ENCODE data around the gene SCN8A.
A peak's percentile ranks its signal among the peaks of the same experiment; 100 is the strongest.

The SCN8A gene

DNA sequence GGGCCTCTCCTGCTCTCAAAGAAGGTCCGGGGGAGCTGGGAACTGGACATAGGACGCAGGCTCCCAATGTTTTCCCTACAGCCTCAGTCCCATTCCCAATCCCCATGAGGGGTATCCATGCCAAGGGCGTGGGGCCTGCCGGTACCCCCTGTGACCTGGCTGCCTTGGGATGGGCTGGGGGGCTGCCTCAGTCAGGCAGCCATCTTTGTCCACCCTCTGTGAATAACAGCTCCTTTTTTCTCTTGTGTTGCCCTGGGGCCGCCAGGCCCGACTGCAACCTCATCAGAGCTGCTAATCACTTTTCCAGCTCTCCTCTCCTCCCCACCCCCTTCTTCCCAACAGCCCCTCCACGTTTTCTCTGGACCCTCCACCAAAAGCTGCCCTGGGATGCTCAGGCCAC, 246.3 kb downstream of the SCN8A start:
- no peak for DNase-seq

DNA sequence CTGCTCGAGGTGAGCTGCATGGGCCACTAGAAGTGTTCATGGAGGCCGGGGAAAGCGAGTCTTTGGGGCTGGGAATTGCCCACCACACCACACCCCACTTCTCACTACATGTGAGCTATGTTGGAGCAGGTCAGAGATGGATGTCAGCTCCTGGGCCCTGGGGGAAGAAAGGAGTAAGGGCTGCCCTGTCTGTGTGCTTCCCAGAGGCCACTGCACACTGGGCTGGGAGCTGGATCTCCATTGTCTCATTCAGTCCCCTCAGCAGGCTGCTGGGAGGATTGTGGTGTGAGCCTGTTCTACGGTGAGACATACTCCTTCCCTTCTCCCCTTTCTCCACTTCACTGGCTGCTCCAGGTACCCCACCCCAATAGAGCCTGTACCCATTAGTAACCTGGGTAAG, 247.0 kb downstream of the SCN8A start:
- DNase-seq: no peak

GRCh38 chr12:51838762-51839161, 247.7 kb downstream of the SCN8A start:
- no peak for DNase-seq

- no peak for DNase-seq
Observed at GRCh38 chr12:51839310-51839947, 248.4 kb downstream of the SCN8A start.

- no peak for DNase-seq
Observed at GRCh38 chr12:51840966-51841365, 249.9 kb downstream of the SCN8A start.

- no peak for DNase-seq
Observed at GRCh38 chr12:51841727-51842126, 250.7 kb downstream of the SCN8A start.

DNA sequence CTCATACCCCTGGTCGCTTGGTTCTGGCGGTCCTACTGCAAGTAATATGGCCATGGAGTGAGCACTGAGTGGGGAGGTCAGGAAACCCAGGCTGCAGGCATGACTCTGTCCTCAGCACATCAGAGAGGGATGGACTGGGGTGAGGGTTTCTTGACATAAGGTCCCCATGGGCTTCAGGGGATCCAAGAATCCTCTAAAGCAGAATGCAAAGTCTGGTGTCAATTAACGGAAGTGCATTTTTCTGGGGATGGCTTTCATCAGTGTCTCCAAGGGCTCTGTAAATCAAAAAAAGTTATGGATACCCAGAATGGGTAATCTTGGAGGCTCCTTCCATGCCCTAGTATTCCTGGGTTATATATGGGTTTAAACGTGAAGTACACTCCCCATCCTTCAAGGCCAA, 253.8 kb downstream of the SCN8A start:
- DNase-seq: no peak

DNA sequence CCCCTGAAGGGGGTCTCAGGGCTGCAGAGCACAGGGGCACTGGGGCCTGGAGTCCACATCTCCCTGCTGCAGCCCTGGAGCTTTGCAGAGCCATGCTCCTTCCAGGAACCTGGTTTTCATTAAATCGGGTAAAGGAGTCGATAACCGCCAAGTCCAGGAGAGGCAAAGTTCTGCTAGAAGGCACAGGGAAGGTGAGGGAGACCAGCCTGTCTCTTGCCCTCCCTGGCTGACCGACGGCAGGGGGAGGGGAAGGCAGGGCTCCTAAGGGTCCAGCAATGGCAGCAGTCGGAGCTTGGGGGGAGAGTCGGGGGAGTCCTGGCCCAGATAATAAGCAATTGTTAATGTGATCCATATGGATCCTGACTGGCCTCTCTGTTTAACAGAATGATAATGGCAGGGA, 254.4 kb downstream of the SCN8A start:
- DNase-seq: no peak

DNA sequence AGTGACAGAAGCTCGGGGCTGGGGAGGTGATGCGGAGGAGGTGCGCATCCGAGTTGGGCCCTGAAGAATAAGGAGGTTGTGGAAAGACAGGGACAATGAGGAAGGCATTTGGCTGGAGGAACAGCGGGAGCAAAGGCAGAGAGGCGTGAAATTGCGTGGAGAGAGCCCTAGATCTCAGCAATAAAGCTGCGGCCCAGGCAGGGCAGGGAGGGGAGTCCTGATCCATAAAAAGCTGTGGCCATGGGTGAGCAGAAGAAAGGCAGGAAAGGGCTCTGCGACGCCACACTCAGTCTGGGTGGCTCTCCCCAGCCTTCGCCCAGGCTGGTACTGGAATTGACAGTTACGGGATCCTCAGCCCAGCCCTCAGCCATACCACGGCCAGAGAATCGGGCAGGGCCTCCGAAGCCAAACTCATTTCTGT, 255.2 kb downstream of the SCN8A start:
- DNase-seq: no peak

DNA sequence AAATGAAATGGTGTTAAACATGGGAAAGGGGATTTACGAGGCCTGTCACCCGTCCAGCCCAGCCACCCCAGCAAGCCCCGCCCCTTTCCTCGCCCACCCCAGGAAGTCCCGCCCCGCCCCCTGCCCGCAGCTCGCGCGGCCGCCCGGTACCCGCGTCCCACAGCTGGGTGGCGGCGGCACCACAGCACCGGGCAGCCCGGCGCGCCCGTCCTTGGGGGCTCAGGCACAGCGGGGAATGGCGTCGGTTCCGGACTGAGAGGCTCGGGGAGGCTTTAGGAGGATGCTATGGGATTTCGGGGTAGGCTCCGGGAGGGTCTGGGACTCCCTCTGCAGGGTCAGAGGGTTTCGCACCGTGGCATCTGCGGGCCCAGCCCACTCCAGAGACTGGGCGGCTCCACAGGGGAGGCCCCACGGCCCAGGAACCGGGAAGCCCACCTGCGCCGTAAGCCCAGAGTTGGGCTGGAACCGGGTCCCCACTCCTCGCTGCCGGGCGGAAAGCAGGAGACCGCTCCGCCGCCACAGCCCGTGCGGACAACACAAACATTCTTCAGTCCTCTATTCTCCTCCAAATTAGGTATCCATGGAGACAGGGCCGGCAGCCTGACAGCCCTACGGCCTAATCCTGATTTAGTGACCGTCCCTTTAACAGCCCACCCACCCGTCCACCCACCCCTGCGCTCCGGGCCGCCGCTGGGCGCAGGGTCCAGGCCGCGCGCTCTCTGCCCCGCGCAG, 256.0 kb downstream of the SCN8A start:
- DNase-seq: peak; percentile 53

DNA sequence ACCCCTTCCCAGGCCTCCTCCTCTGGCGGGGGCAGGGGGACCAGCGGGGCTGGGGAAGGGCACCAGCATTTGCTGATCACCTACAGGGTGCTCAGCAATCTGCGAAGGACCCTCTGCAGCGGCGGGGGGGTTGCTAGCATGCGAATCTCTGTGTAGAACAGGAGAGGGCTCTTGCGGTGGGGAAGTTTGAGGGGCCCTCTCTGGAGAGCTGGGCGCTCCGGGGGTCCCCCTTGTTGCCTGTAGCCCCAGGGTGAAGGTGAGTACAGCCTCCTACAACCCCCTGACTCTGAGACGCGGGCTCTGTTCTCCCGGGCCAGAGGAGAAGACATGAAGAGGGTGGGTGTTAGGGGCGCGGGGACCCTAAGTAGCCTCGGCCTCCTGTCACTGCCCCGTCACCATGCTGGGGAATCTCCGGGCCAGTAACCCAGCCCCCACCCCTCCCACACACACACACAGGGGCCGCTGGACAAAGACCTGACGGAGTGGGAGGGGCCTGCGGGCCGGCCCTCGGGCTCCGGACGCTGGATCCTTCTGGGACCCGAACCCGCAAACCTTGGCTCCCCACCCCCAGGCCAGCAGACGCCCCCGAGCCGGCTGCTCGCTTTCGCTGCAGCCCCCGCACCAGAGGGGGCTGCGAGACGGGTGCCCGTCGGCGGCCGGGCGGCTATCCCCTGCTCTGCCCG, 256.8 kb downstream of the SCN8A start:
- no peak for DNase-seq

GRCh38 chr12:51848326-51848727, 257.3 kb downstream of the SCN8A start, which contains the start of gene FIGNL2:
TSS of gene FIGNL2 (minus strand) at chr12:51848718. CDS start at chr12:51822413, 26,305 bp downstream.
- no peak for DNase-seq

GRCh38 chr12:51848841-51849735, 258.1 kb downstream of the SCN8A start:
- no peak for DNase-seq

GRCh38 chr12:51850081-51850964, 259.3 kb downstream of the SCN8A start:
- DNase-seq: no peak

DNA sequence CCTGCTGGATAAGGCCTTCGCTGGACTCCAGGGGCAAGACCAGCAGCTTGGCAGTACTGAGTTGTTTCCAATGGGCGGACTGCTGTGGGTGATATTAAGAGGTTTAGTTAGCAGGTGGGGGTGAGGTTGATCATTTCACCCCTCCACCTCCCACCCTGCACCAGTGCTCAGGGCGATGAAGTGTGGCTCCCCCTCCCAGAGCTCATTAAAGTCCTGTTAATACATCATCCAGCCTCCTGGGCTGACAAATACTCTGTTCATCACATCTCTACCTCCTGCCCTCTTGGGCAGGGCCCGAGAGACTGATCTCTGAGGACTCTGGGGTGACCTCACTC, 259.9 kb downstream of the SCN8A start:
- no peak for DNase-seq

DNA sequence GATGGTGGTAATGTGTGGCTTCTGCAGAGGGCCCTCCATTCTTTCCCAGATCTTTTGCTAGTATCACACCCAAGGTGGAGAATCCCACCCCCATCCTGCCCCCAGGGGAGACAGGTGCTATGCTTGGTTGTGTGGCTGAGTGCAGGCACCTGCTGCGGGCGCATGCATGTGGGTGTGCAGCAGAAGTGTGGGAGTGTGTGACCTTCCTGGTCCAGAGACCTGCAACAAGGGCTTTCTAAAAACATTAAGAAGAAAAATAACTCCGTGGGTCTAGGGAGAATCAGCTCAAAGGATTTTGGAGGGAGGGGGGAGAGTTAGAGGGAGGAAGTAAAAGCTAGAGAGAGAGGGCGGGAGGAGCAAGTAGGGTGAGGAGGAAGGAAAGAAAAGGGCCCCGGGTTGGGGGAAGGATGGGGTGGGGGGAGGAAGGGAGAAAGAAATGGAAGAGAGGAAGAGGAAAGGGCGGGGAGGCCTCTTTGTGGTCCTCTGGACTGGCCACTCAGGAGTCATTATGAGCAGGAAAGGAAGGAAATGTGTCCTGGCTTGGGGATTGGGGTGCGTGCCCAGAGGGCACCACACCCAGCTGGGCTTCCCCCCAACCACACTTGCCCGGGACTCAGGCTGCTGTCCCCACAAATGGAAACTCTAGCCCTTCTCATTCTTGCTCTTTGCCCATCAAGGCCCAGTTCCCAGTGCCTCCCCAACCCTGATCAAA, 260.5 kb downstream of the SCN8A start:
- no peak for DNase-seq

GRCh38 chr12:51852404-51853137, 261.5 kb downstream of the SCN8A start:
- DNase-seq: no peak

GRCh38 chr12:51855586-51856428, 264.8 kb downstream of the SCN8A start:
- DNase-seq: no peak

- no peak for DNase-seq
Observed at GRCh38 chr12:51860986-51861385, 270.0 kb downstream of the SCN8A start.

All from activated CD8-positive, alpha-beta memory T cell treated with anti-CD3 and anti-CD28 coated beads, Interleukin-2, amount 50 U/mL, for 4 hours (primary cell).